OCI-LY1 (cell line): ENCODE measurements around the gene PRLR.

Experiments
- H2AFZ ChIP-seq: fragments of 200-600 bp; sonication (generic), shearing (Covaris generic); 2 replicates; pipeline ENCODE4 v1.6.0; 2014; ENCODE audit warnings: antibody characterized with exemption, mild to moderate bottlenecking, low read length
- H3F3A ChIP-seq: fragments of 200-600 bp; sonication (generic), shearing (Covaris generic); 2 replicates; pipeline ENCODE4 v1.6.0; 2014; ENCODE audit warnings: mild to moderate bottlenecking, antibody characterized with exemption, low read length, moderate library complexity; ENCODE audit not compliant: insufficient read depth
- H3K27ac ChIP-seq: fragments of 200-600 bp; sonication (generic); 2 replicates; pipeline ENCODE4 v1.5.1; 2014; ENCODE audit warnings: low read length, mixed run types, mild to moderate bottlenecking, low read depth; ENCODE audit not compliant: poor library complexity, severe bottlenecking
- H3K27me3 ChIP-seq: fragments of 200-600 bp; sonication (generic); 2 replicates; pipeline ENCODE4 v1.6.0; 2014; ENCODE audit warnings: antibody characterized with exemption, mild to moderate bottlenecking, low read length, moderate library complexity; ENCODE audit not compliant: insufficient read depth
- H3K36me3 ChIP-seq: fragments of 200-600 bp; sonication (generic); 2 replicates; pipeline ENCODE4 v1.6.1; 2014; ENCODE audit warnings: mild to moderate bottlenecking, antibody characterized with exemption, low read length, moderate library complexity, mixed read lengths; ENCODE audit not compliant: insufficient read depth
- H3K4me1 ChIP-seq: fragments of 200-600 bp; sonication (generic); 2 replicates; pipeline ENCODE4 v1.5.1; 2014; ENCODE audit warnings: mild to moderate bottlenecking, low read length, moderate library complexity; ENCODE audit not compliant: insufficient read depth, severe bottlenecking
- H3K4me2 ChIP-seq: fragments of 200-600 bp; sonication (generic), shearing (Covaris generic); 2 replicates; pipeline ENCODE4 v1.6.1; 2014; ENCODE audit warnings: low read length
- H3K4me3 ChIP-seq: fragments of 200-600 bp; sonication (generic); 2 replicates; pipeline ENCODE4 v1.5.1; 2014; ENCODE audit warnings: low read length, low read depth, mild to moderate bottlenecking, mixed read lengths; ENCODE audit not compliant: poor library complexity, severe bottlenecking
- H3K79me2 ChIP-seq: fragments of 200-600 bp; shearing (Covaris generic); 2 replicates; pipeline ENCODE4 v1.6.1; 2016; ENCODE audit warnings: mixed run types, low read length, mixed read lengths; ENCODE audit not compliant: insufficient read depth
- H3K9ac ChIP-seq: fragments of 200-600 bp; sonication (generic), shearing (Covaris generic); 2 replicates; pipeline ENCODE4 v1.6.1; 2014; ENCODE audit warnings: mild to moderate bottlenecking, low read length, mixed read lengths
- H3K9me2 ChIP-seq: fragments of 200-600 bp; sonication (generic), shearing (Covaris generic); 2 replicates; pipeline ENCODE4 v1.6.1; 2014; ENCODE audit warnings: low read depth, mild to moderate bottlenecking, low read length, mixed read lengths
- H3K9me3 ChIP-seq: fragments of 200-600 bp; shearing (Covaris generic); 2 replicates; pipeline ENCODE4 v1.6.1; 2014; ENCODE audit warnings: low read length, mixed read lengths
- H4K20me1 ChIP-seq: fragments of 200-600 bp; sonication (generic), shearing (Covaris generic); 2 replicates; pipeline ENCODE4 v1.6.0; 2016; ENCODE audit warnings: mild to moderate bottlenecking, low read length; ENCODE audit not compliant: insufficient read depth
- CTCF ChIP-seq: fragments of 200-600 bp; sonication (generic), shearing (Covaris generic); IDR thresholded peaks from 2 replicates; pipeline ENCODE4 v1.5.1; 2017; ENCODE audit warnings: mild to moderate bottlenecking, antibody characterized with exemption, low read length, moderate library complexity, mixed read lengths
- EZH2 ChIP-seq: fragments of 200-600 bp; sonication (generic), shearing (Covaris generic); IDR thresholded peaks from 2 replicates; pipeline ENCODE4 v1.8.0; 2017; ENCODE audit warnings: borderline replicate concordance, mixed run types, mild to moderate bottlenecking, antibody characterized with exemption, low read length, moderate library complexity, mixed read lengths

PRLR gene

DNA sequence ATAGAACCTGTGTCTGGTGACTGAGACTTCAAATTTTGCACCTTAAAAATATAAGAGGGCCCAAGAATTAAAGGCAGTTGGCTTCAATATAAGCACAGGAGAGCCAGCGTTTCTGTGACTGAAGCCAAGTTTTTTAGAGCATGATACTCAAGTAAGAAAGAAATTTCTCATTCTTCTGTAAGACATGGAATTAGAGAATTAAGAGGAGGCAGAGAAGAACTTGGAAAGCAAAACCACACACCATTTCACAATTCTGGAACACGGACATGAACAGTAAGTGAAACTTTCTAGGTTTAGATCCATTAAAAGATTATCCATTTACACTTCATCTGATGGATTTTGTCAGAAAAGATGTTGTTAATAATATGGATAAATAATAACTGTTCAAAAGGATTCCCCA is 173.6 kb downstream of the PRLR start:
- Histone ChIP-seq H4K20me1 (no peaks in the 10 kb centered on the region), H3K4me3 (no peak overlapping the region), H3K4me2 (no peak overlapping the region), H3K79me2 (no peaks in the 10 kb centered on the region), H3K9ac (no peak overlapping the region), H3K27ac (no peak overlapping the region), H3F3A (no peaks in the 10 kb centered on the region), H3K4me1 (no peaks in the 10 kb centered on the region), H3K9me3 (no peaks in the 10 kb centered on the region), H3K27me3 (no peaks in the 10 kb centered on the region), H3K9me2 (no peaks in the 10 kb centered on the region), H2AFZ (no peak overlapping the region), H3K36me3 (no peaks in the 10 kb centered on the region)
- no peak for TF ChIP-seq CTCF
- no peak for TF ChIP-seq EZH2

- H3F3A ChIP-seq: no peaks in the 10 kb centered on the region
- TF ChIP-seq EZH2 (no peak), CTCF (no peak)
- H2AFZ ChIP-seq: no peak overlapping the region
- H3K79me2 ChIP-seq: no peaks in the 10 kb centered on the region
- H3K4me3 ChIP-seq: no peak overlapping the region
- H4K20me1 ChIP-seq: no peaks in the 10 kb centered on the region
- H3K9me3 ChIP-seq: no peaks in the 10 kb centered on the region
- H3K27me3 ChIP-seq: no peaks in the 10 kb centered on the region
- H3K9ac ChIP-seq: no peak overlapping the region
- H3K4me1 ChIP-seq: no peaks in the 10 kb centered on the region
- no peak overlapping the region for H3K4me2 ChIP-seq
- no peak overlapping the region for H3K27ac ChIP-seq
- H3K9me2 ChIP-seq: no peaks in the 10 kb centered on the region
- H3K36me3 ChIP-seq: no peaks in the 10 kb centered on the region
Observed at GRCh38 chr5:35052838-35053237, 177.4 kb downstream of the PRLR start.

DNA sequence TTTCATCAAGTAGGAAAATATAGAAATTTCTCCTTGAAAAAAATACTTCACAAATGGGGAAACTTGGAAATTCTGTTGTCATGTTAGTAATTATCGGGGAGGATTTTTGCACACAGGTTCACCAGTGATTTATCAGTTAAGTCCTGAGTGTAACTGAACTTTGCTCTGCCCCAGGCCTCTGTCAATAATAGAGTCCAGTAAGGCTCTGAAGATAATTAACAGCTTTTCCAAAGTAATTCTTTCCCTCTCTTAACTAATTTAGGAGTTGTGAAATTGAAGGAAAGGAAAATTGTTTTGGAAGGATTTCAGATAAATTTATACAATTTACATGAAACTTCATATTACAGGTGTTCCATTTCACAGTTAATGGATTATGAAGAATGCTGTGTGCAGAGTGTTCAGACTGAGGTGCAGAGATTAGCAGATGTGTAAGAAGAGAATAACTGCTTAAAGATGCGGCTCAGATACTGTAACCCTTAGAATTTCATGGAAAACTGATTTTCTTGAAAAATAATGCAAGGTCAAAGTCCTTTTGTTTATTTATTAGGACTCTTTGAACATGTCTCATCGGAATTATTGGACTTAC is 179.7 kb downstream of the PRLR start:
- H3K27me3 ChIP-seq: no peaks in the 10 kb centered on the region; the same call in 1 of the 2 replicates

More for the DNA sequence above, 179.7 kb downstream of the PRLR start:
- TF ChIP-seq EZH2 (no peak), CTCF (no peak)
- no peaks in the 10 kb centered on the region for H3K79me2 ChIP-seq
- no peaks in the 10 kb centered on the region for H3K36me3 ChIP-seq
- no peak overlapping the region for H3K27ac ChIP-seq
- no peaks in the 10 kb centered on the region for H4K20me1 ChIP-seq
- no peak overlapping the region for H2AFZ ChIP-seq
- no peaks in the 10 kb centered on the region for H3F3A ChIP-seq
- no peaks in the 10 kb centered on the region for H3K9me2 ChIP-seq
- H3K9ac ChIP-seq: no peak overlapping the region
- no peaks in the 10 kb centered on the region for H3K4me1 ChIP-seq
- no peaks in the 10 kb centered on the region for H3K9me3 ChIP-seq
- no peak overlapping the region for H3K4me3 ChIP-seq
- no peak overlapping the region for H3K4me2 ChIP-seq
